Neural crest cell (in vitro differentiated cells): Measurements from ENCODE around the gene CRACDL. TPM values are rescaled to one million over a fixed set of nuclear protein-coding genes. Genes with fewer than 3 reads are reported as not detected.
"Not testable (repeated sequence)": the region's sequence is repeated elsewhere in the genome, so short reads cannot be mapped to it uniquely, and the experiment has no call there.

Source experiments
- DNase-seq: peaks from one replicate; pipeline ENCODE4 v3.0.0; 2021; ENCODE audit warnings: low read depth, mixed read lengths, low spot score
- H3K27ac Mint-ChIP-seq: one replicate; pipeline ENCODE4 v1.8.0; 2021; ENCODE audit warnings: mild to moderate bottlenecking, mixed read lengths; ENCODE audit not compliant: unreplicated experiment
- H3K27me3 Mint-ChIP-seq: 2 replicates; pipeline ENCODE4 v1.8.0; 2021; ENCODE audit warnings: low read depth, mild to moderate bottlenecking, mixed read lengths
- H3K36me3 Mint-ChIP-seq: 2 replicates; pipeline ENCODE4 v1.8.0; 2021; ENCODE audit warnings: low read depth, mild to moderate bottlenecking, mixed read lengths
- H3K4me1 Mint-ChIP-seq: 2 replicates; pipeline ENCODE4 v1.8.0; 2021; ENCODE audit warnings: mixed read lengths
- H3K4me3 Mint-ChIP-seq: one replicate; pipeline ENCODE4 v1.8.0; 2021; ENCODE audit warnings: mild to moderate bottlenecking, mixed read lengths
- H3K9me3 Mint-ChIP-seq: 2 replicates; pipeline ENCODE4 v1.8.0; 2021; ENCODE audit warnings: mixed read lengths
- total RNA-seq: library from RNA; stranded (reverse); gene quantifications from 2 replicates; pipeline ENCODE4 v1.2.1, GENCODE V29; 2021
- TF ChIP-seq, protein P1 (sequence below): fragments of 200-600 bp; sonication (generic); conservative IDR thresholded peaks from 2 replicates; pipeline ENCODE4 v1.5.0; 2021; ENCODE audit warnings: antibody characterized with exemption, mild to moderate bottlenecking

Gene CRACDL
- total RNA-seq, 1 donor from 2014 or later, result 0.37 TPM

DNA sequence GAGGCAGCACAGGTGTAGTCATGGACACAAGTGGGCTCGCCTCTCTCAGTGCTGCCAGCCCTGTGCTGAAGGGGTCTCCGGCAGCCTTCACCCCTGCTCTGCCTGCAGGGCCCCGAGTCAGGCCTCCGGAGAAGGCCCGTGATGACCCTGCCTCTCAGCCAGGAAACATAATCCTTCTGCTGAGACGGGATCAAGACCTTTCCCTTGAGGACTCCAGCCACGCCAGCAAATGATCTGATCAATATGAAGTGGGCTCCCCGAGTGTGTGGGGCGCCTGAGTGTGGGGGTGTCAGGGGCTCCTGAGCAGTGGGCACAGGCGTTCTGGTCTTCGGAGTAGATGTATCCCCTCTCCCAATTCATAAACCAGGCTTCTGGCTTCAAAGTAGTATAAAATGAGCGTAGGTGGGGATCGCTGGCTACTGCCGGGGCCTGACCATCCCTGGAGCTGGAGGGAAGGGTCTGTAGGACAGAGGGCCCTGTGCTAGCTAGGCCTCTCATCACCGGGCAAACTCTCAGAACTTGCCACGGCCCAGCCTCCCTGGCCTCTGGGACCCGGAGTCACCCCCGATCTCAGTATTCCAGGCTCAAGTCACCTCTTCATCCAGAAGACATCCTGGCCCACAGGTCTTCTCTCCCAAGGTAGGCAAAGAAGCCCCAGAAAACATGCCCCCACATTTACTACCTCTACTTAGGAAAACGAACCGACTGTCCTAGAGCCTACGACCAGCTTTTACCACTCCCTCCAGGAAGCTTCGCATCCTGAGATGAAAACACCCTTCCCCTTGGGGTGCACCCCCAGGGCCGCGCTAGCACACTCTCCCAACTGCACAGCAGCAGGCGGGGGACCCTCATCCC lies 33.6 kb downstream of the CRACDL start:
- Mint-ChIP-seq H3K36me3 (no peaks in the 10 kb centered on the region), H3K4me3 (no peak overlapping the region), H3K9me3 (no peaks in the 10 kb centered on the region), H3K27ac (no peak overlapping the region), H3K27me3 (no peaks in the 10 kb centered on the region), H3K4me1 (peaks cover 6% of the 10 kb centered on the region)
- DNase-seq, result no peak
- TF ChIP-seq, protein P1, sequence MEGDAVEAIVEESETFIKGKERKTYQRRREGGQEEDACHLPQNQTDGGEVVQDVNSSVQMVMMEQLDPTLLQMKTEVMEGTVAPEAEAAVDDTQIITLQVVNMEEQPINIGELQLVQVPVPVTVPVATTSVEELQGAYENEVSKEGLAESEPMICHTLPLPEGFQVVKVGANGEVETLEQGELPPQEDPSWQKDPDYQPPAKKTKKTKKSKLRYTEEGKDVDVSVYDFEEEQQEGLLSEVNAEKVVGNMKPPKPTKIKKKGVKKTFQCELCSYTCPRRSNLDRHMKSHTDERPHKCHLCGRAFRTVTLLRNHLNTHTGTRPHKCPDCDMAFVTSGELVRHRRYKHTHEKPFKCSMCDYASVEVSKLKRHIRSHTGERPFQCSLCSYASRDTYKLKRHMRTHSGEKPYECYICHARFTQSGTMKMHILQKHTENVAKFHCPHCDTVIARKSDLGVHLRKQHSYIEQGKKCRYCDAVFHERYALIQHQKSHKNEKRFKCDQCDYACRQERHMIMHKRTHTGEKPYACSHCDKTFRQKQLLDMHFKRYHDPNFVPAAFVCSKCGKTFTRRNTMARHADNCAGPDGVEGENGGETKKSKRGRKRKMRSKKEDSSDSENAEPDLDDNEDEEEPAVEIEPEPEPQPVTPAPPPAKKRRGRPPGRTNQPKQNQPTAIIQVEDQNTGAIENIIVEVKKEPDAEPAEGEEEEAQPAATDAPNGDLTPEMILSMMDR, result no peak

GRCh38 chr2:98901702-98902101 lies 34.3 kb downstream of the CRACDL start:
- TF ChIP-seq, protein P1, result no peak
- peaks cover 6% of the 10 kb centered on the region for H3K4me1 Mint-ChIP-seq
- peak overlapping the region; percentile 24 for H3K27ac Mint-ChIP-seq
- no peaks in the 10 kb centered on the region for H3K36me3 Mint-ChIP-seq
- H3K27me3 Mint-ChIP-seq, result no peaks in the 10 kb centered on the region
- no peaks in the 10 kb centered on the region for H3K9me3 Mint-ChIP-seq
- H3K4me3 Mint-ChIP-seq, result no peak overlapping the region
- no peak for DNase-seq

GRCh38 chr2:98901291-98901690 lies 34.7 kb downstream of the CRACDL start:
- H3K4me1 Mint-ChIP-seq, result peaks cover 6% of the 10 kb centered on the region
- no peak overlapping the region for H3K27ac Mint-ChIP-seq
- no peak overlapping the region for H3K4me3 Mint-ChIP-seq
- H3K36me3 Mint-ChIP-seq, result no peaks in the 10 kb centered on the region
- no peaks in the 10 kb centered on the region for H3K9me3 Mint-ChIP-seq
- TF ChIP-seq, protein P1, result no peak
- no peaks in the 10 kb centered on the region for H3K27me3 Mint-ChIP-seq
- no peak for DNase-seq

DNA sequence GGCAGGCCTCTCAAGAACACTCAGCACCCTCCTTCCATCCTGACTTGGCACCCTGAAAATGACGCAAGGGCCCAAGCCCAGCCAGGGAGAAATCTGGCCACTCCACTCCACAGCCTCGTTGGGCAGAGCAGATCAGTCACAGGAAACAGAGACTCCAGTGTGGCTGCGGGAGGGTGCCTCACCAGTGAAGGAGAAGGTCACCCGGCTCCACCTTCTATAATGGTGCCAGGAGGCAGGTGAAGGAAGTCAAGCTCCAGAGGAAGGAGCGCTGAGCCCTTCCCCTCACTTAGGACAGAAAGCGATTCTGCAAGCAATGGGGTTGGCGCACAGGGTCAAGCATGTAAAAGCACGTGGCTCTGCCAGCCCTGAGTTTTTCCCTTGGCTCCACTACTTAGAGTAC lies 35.3 kb downstream of the CRACDL start:
- H3K36me3 Mint-ChIP-seq, result no peaks in the 10 kb centered on the region
- H3K9me3 Mint-ChIP-seq, result no peaks in the 10 kb centered on the region
- no peak overlapping the region for H3K4me3 Mint-ChIP-seq
- H3K27me3 Mint-ChIP-seq, result no peaks in the 10 kb centered on the region
- no peak for DNase-seq
- peaks cover 6% of the 10 kb centered on the region for H3K4me1 Mint-ChIP-seq
- TF ChIP-seq, protein P1, result no peak
- H3K27ac Mint-ChIP-seq, result no peak overlapping the region

GRCh38 chr2:98899703-98900078 lies 36.3 kb downstream of the CRACDL start:
- H3K36me3 Mint-ChIP-seq, H3K4me3 Mint-ChIP-seq, H3K27me3 Mint-ChIP-seq, H3K9me3 Mint-ChIP-seq, H3K4me1 Mint-ChIP-seq, H3K27ac Mint-ChIP-seq, DNase-seq: not testable (repeated sequence)

GRCh38 chr2:98899041-98899702 lies 36.9 kb downstream of the CRACDL start:
- peaks cover 6% of the 10 kb centered on the region for H3K4me1 Mint-ChIP-seq
- H3K9me3 Mint-ChIP-seq, result no peaks in the 10 kb centered on the region
- H3K27ac Mint-ChIP-seq, result no peak overlapping the region

More at GRCh38 chr2:98899041-98899702, 36.9 kb downstream of the CRACDL start:
- H3K27me3 Mint-ChIP-seq, result no peaks in the 10 kb centered on the region
- no peaks in the 10 kb centered on the region for H3K36me3 Mint-ChIP-seq
- TF ChIP-seq, protein P1, result no peak
- DNase-seq, result no peak
- H3K4me3 Mint-ChIP-seq, result no peak overlapping the region
